Right cardiac atrium (tissue), 5 donors: ENCODE measurements around the gene KNDC1. TPM values are rescaled to one million over a fixed set of nuclear protein-coding genes. Genes with fewer than 3 reads are reported as not detected.
"Not testable (repeated sequence)": the region's sequence is repeated elsewhere in the genome, so short reads cannot be mapped to it uniquely, and the experiment has no call there.

Experiments
- ATAC-seq, 2 donors: fragments of 200-7000 bp; cut with Tn5 transposase; one replicate each; pipeline versions ENCODE4 v1.8.0 to v1.9.1; 2020; ENCODE audit warnings: moderate library complexity in 2 of 2, mild to moderate bottlenecking in 1 of 2
- DNase-seq, 3 donors: peaks; one replicate each; pipeline ENCODE4 v3.0.0-alpha.2; 2020
- H3K27ac ChIP-seq: one replicate; pipeline ENCODE4 v1.5.1; 2013; ENCODE audit warnings: mild to moderate bottlenecking, low read length, control low read depth, moderate library complexity
- H3K27me3 ChIP-seq: one replicate; pipeline ENCODE4 v1.6.1; 2013; ENCODE audit not compliant: control insufficient read depth, insufficient read depth
- H3K4me1 ChIP-seq: one replicate; pipeline ENCODE4 v1.6.1; 2013; ENCODE audit warnings: low read length; ENCODE audit not compliant: control insufficient read depth, insufficient read depth
- H3K4me3 ChIP-seq: one replicate; pipeline ENCODE4 v1.5.1; 2013; ENCODE audit warnings: low read length, control low read depth
- H3K9me3 ChIP-seq: one replicate; pipeline ENCODE4 v1.6.1; 2013; ENCODE audit warnings: low read length; ENCODE audit not compliant: control insufficient read depth
- WGBS: extraction: QIAGEN DNeasy Blood & Tissue Kit; methylation state at CpG from one replicate; pipeline ENCODE4 v1.1.7; 2013; 5-methylcytosine and 5-hydroxymethylcytosine counted together
- intact Hi-C, 4 donors: fragments of 100-400 bp; cut with DNase I; formaldehyde crosslinking; loops; one replicate each; pipeline versions ENCODE4 v1.11.0 to v1.14.0; 2022 to 2023
- polyA plus RNA-seq: library from polyadenylated mRNA; stranded (reverse); fragments of 200-250 nt; gene quantifications from one replicate; pipeline ENCODE4 v1.2.3, GENCODE V29; 2013
- total RNA-seq, 4 donors: library from RNA; stranded (reverse); fragmentation: NEBNext Ultra II Directional; extraction: Animal tissue kit (Norgen Biotek cat#: 25700); gene quantifications; one replicate each; pipeline ENCODE4 v1.2.1, GENCODE V29; 2021
- donor health status: healthy with polysubstance abuse.
- donor health status: DM: no; HTN: yes; CAD: no.
- donor health status: DM: no; HTN: no; CAD: no.
- donor health status: DM: no; HTN: yes; CAD: no; lungs with severe emphysema.
- donor health status: DM: yes; HTN: yes; CAD: no.

Gene KNDC1
- total and polyA plus RNA-seq, 5 donors: 0.23 to 1.4 (median 0.50) TPM

GRCh38 chr10:133174689-133175263 lies 14.8 kb downstream of the KNDC1 start:
- DNase-seq (no peak), ATAC-seq (no peak)
- no peak overlapping the region for H3K4me3 ChIP-seq
- WGBS: 82% methylated on average over 3 of the region's 3 CpGs
- no peak overlapping the region for H3K27ac ChIP-seq
- H3K27me3 ChIP-seq: no peaks in the 10 kb centered on the region
- H3K9me3 ChIP-seq: no peaks in the 10 kb centered on the region
- intact Hi-C loops: no loop called here
- H3K4me1 ChIP-seq: no peaks in the 10 kb centered on the region

GRCh38 chr10:133175624-133176023 lies 15.6 kb downstream of the KNDC1 start:
- H3K4me1 ChIP-seq, DNase-seq, ATAC-seq, H3K27me3 ChIP-seq, H3K27ac ChIP-seq, H3K9me3 ChIP-seq, H3K4me3 ChIP-seq, intact Hi-C loops: not testable (repeated sequence)
- WGBS: 82% methylated on average over 4 of the region's 4 CpGs

- WGBS: 93% methylated on average over 4 of the region's 4 CpGs
- ATAC-seq (no peak), DNase-seq (no peak)
- intact Hi-C loops: no loop called here
- no peaks in the 10 kb centered on the region for H3K4me1 ChIP-seq
- no peak overlapping the region for H3K27ac ChIP-seq
- no peaks in the 10 kb centered on the region for H3K9me3 ChIP-seq
- no peaks in the 10 kb centered on the region for H3K27me3 ChIP-seq
- no peak overlapping the region for H3K4me3 ChIP-seq
Measured at GRCh38 chr10:133176546-133176945, 16.5 kb downstream of the KNDC1 start.

- DNase-seq: no peak
- 93% methylated on average over 12 of the region's 12 CpGs for WGBS
Measured at GRCh38 chr10:133177380-133178157, 17.6 kb downstream of the KNDC1 start.

GRCh38 chr10:133178357-133179127 lies 18.5 kb downstream of the KNDC1 start:
- ATAC-seq (no peak), DNase-seq (peak in 1 of 3 donors; percentile 18)
- 93% methylated on average over 29 of the region's 29 CpGs for WGBS
- Histone ChIP-seq H3K4me1 (no peaks in the 10 kb centered on the region), H3K9me3 (no peaks in the 10 kb centered on the region), H3K4me3 (no peak overlapping the region), H3K27ac (no peak overlapping the region), H3K27me3 (no peaks in the 10 kb centered on the region)
- intact Hi-C loops: no loop called here

More at GRCh38 chr10:133177380-133178157, 17.6 kb downstream of the KNDC1 start:
- no peak for ATAC-seq
- no peaks in the 10 kb centered on the region for H3K4me1 ChIP-seq
- intact Hi-C loops: no loop called here
- H3K27me3 ChIP-seq: no peaks in the 10 kb centered on the region
- H3K27ac ChIP-seq: no peak overlapping the region
- H3K4me3 ChIP-seq: no peak overlapping the region
- no peaks in the 10 kb centered on the region for H3K9me3 ChIP-seq

- Histone ChIP-seq H3K27me3 (no peaks in the 10 kb centered on the region), H3K9me3 (no peaks in the 10 kb centered on the region), H3K27ac (no peak overlapping the region), H3K4me3 (no peak overlapping the region), H3K4me1 (no peaks in the 10 kb centered on the region)
- 82% methylated on average over 11 of the region's 11 CpGs for WGBS
- ATAC-seq: no peak
- intact Hi-C loops: no loop called here
- peak in 2 of 3 donors; percentile 5 to 43 for DNase-seq
Measured at GRCh38 chr10:133179128-133179520, 19.1 kb downstream of the KNDC1 start.

GRCh38 chr10:133179651-133180050 lies 19.6 kb downstream of the KNDC1 start:
- Histone ChIP-seq H3K27ac (no peak overlapping the region), H3K4me1 (no peaks in the 10 kb centered on the region), H3K9me3 (no peaks in the 10 kb centered on the region), H3K27me3 (no peaks in the 10 kb centered on the region), H3K4me3 (no peak overlapping the region)
- ATAC-seq (no peak), DNase-seq (peak; percentile 3 to 32 (median 28))
- intact Hi-C loops: no loop called here
- WGBS: 81% methylated on average over 26 of the region's 26 CpGs

- peak in 2 of 3 donors; percentile 1 to 38 for DNase-seq
- intact Hi-C loops: no loop called here
- no peak for ATAC-seq
- no peak overlapping the region for H3K4me3 ChIP-seq
- H3K27ac ChIP-seq: no peak overlapping the region
- no peaks in the 10 kb centered on the region for H3K4me1 ChIP-seq
- no peaks in the 10 kb centered on the region for H3K27me3 ChIP-seq
- H3K9me3 ChIP-seq: no peaks in the 10 kb centered on the region
- WGBS: 89% methylated on average over 33 of the region's 33 CpGs
Measured at GRCh38 chr10:133180192-133180964, 20.4 kb downstream of the KNDC1 start.

- H3K4me1 ChIP-seq: no peaks in the 10 kb centered on the region
- intact Hi-C loops: no loop called here
- no peak overlapping the region for H3K27ac ChIP-seq
- H3K4me3 ChIP-seq: no peak overlapping the region
- DNase-seq (peak; percentile 2 to 45 (median 37)), ATAC-seq (no peak)
- H3K9me3 ChIP-seq: no peaks in the 10 kb centered on the region
- no peaks in the 10 kb centered on the region for H3K27me3 ChIP-seq
- WGBS: 87% methylated on average over 23 of the region's 23 CpGs
Measured at GRCh38 chr10:133180965-133181639, 21.1 kb downstream of the KNDC1 start.

- intact Hi-C loops: no loop called here
- H3K27me3 ChIP-seq: no peaks in the 10 kb centered on the region
- H3K4me1 ChIP-seq: no peaks in the 10 kb centered on the region
- H3K27ac ChIP-seq: no peak overlapping the region
- ATAC-seq (no peak), DNase-seq (peak in 2 of 3 donors; percentile 2 to 22)
- WGBS: 81% methylated on average over 14 of the region's 14 CpGs
- H3K9me3 ChIP-seq: no peaks in the 10 kb centered on the region
- no peak overlapping the region for H3K4me3 ChIP-seq
Measured at GRCh38 chr10:133182190-133182589, 22.2 kb downstream of the KNDC1 start.
